WI38 (cell line): ENCODE data around the gene SLC39A11.

Source experiments
- H3K4me3 ChIP-seq: 2 replicates; pipeline ENCODE4 v1.5.1; 2011; ENCODE audit warnings: low read depth, mild to moderate bottlenecking, control low read depth, low read length
- TF ChIP-seq, protein P1 (sequence below): IDR thresholded peaks from 2 replicates; pipeline ENCODE4 v1.5.1; 2012; ENCODE audit warnings: low read depth, mild to moderate bottlenecking, control low read depth, low read length

SLC39A11 gene

DNA sequence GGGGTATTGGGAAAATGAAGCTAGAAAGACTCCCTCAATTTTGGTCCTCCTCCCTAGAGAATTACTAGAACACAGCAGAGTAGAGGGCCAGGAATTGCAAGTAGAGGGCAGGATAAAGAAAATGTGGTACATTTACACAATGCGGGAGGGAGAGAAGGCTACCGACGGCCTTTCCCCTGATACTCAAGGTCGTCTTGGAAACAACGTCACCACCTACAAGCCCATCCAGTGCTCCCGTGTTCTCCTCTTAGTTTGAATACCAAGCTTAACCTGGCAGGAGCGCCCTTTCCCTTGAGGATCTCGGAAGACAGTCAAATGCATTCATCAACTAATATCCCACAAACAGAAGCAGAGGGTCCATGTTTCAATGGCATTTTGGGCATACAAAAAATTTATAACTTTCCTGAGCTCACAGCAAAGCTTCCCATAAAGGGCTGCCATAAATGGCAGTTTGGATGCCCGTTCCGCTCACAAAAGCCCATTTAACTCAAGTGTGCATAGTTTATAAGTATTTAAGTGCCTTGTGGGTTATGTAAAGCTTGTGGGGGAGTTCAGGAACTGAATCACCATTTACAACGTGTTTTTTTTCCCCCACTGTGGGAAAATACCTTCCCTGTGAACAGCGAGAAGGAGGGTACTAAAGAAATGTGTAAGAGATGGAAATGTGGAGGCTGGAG lies 414.6 kb downstream of the SLC39A11 start:
- TF ChIP-seq, protein P1, sequence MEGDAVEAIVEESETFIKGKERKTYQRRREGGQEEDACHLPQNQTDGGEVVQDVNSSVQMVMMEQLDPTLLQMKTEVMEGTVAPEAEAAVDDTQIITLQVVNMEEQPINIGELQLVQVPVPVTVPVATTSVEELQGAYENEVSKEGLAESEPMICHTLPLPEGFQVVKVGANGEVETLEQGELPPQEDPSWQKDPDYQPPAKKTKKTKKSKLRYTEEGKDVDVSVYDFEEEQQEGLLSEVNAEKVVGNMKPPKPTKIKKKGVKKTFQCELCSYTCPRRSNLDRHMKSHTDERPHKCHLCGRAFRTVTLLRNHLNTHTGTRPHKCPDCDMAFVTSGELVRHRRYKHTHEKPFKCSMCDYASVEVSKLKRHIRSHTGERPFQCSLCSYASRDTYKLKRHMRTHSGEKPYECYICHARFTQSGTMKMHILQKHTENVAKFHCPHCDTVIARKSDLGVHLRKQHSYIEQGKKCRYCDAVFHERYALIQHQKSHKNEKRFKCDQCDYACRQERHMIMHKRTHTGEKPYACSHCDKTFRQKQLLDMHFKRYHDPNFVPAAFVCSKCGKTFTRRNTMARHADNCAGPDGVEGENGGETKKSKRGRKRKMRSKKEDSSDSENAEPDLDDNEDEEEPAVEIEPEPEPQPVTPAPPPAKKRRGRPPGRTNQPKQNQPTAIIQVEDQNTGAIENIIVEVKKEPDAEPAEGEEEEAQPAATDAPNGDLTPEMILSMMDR = no peak

DNA sequence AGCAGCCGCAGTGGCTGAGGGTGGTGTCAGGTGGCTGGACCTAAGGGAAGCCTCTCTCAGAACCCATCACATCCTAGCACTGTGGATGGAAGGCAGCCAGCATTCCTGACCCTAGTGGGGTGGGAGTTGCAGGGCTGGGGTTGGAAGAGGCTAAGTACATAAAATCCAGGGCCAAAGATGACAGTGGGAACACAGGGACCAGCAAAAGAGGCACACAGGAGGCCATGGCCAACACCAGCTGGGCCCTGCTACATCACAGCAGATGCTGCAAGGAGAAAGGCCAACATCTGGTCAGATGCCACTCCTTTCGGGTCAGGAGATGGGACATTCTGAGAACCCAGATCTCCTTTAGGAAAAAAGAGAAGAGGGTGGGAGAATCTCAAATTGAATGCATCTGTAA lies 415.4 kb downstream of the SLC39A11 start:
- H3K4me3 ChIP-seq = no peak overlapping the region
- TF ChIP-seq, protein P1 = no peak

More for the DNA sequence above, 414.6 kb downstream of the SLC39A11 start:
- H3K4me3 ChIP-seq = no peak overlapping the region

DNA sequence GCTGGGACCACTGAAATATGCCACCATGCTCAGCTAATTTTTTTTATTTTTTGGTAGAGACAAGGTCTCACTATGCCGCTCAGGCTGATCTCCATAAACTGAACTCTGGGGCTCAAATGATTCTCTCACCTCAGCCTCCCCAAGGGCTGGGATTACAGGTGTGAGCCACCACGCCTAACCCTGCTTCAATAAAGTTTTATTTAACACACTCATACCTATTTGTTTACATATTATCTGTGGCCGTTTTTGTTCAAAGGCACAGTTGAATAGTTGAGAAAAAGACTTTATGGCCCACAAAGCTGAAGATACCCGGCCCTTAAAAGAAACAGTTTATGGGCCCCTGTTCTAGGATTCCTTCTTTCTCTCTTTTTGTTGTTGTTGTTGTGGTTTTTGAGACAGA lies 419.8 kb downstream of the SLC39A11 start:
- TF ChIP-seq, protein P1 = no peak
- H3K4me3 ChIP-seq = no peak overlapping the region

DNA sequence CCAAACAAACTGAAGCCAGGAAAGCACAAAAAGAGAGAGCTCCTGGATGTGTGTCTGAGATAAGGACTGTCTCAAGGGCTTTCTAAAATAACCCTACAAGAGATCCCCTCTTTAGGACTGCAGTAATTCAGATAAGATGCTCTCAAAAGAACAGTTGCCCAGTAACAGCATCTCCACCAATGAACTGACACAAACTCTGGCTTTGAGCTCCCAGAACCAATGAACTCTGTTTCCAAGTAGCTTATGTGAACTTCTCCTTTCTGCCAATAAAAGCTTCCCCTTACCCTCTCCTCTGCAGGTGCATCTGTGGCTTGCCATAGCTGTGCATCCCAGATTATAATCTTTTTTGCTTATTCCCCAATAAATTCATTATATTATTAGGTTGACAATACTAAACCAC lies 421.5 kb downstream of the SLC39A11 start:
- TF ChIP-seq, protein P1 = no peak
- H3K4me3 ChIP-seq = no peak overlapping the region

DNA sequence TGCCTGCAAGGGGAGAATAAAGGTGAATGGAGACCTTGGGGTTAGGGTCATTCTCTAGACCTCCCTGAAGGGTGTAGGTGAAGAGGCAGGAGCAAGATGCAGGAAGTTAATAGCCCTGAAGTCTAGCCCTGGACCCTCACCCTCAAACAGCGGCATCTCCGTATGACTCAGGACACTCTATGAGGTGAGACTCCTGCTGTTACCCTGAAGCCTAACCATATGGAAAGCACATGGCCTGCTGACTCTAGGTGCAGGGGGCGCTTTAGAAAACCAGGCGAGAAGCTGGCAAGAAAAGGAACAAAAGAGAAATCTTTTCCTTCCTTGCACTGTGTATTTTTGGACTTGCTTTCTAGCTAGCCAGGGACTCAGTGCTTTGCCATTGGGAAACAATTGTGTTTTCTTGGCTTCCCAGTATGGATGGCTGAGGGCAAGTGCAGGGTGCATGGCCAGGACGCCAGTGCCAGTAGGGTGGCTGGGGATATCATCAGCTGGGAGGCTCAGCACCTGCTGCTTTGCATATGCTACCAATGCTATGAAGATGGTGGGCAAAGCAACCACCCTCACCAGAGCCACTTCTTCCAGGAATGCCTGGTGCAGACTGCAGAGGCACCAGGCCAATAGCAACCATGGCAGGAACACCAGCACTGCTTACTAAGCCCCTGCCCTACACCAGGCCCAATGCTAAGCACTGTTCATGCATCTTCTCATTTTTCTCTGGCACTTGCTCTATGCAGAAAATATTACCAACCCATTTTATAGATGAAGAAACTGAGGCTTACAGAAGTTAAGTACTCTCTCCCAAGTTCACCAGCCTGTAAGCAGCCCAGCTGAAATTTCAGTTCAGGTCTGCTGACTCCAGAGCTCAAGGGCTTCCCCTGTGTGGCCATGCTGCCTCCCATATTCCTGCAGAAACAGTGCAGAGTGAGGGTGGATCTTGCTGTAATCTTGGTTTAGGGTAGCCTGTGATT lies 425.1 kb downstream of the SLC39A11 start:
- no peak overlapping the region for H3K4me3 ChIP-seq
- TF ChIP-seq, protein P1 = no peak

DNA sequence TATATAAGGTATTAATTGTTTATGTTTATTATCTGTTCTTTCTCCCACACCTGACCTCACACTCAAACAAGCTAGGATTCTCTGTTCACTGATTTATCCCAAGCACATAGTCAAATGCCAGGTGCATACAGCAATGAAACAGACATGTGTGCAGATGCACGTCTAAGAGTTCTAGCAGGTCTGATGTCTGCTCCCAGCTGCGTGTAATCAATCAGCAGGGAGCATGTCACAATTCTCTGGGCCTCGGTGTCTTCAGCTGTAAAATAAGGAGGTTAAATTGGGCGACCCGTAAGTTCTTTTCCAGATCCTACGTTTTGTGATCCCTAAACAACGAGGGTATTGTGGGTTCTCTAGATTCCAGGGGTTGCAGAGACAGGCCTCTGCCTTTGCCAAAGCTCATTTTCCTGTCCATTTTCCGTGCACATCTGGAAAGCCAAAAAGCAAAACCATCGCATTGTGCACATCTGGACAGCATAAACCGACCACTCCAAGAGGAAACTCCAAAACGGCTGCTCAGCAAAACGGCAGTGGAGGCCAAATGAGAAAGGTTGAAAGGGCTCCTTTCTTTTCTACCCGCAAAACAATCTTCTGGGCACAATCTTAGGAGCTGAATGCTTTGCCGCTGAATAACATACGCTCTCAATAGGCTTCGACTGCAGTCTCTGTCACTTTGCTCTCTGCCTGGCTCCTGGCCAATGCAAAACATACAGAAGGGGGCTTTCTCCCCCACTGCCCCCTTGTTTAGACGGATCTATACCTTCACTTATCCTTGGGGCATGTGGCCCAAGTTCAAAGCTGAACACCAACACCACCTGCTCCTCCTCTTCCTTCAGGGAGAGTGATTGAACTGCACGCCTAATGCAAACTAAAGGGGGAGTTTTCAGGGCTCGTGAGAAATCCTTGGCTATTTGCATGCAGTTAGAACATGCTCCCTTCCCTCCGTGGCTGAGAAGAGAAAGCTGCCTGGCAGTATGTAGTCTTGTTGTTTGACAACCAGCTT lies 426.3 kb downstream of the SLC39A11 start:
- TF ChIP-seq, protein P1 = no peak
- no peak overlapping the region for H3K4me3 ChIP-seq
